Upper lobe of left lung (tissue), 6 donors: ENCODE measurements around the gene GAGE12J. TPM values are rescaled to one million over a fixed set of nuclear protein-coding genes. Genes with fewer than 3 reads are reported as not detected.

Experiments used
- ATAC-seq, 2 donors: fragments of 200-7000 bp; cut with Tn5 transposase; one replicate each; pipeline ENCODE4 v1.9.1; 2022; ENCODE audit warnings: mild to moderate bottlenecking in 2 of 2, moderate library complexity in 2 of 2; ENCODE audit not compliant: low FRiP score in 2 of 2
- DNase-seq, 2 donors: peaks; one replicate each; pipeline ENCODE4 v3.0.0-alpha.2; 2019 to 2020
- H3K27ac ChIP-seq, 4 donors: fragments of 200-600 bp; sonication (generic); one replicate each; pipeline ENCODE4 v1.5.1; 2016 to 2019
- H3K27me3 ChIP-seq, 4 donors: fragments of 200-600 bp; sonication (generic); one replicate each; pipeline ENCODE4 v1.5.1; 2017 to 2019
- H3K36me3 ChIP-seq, 4 donors: fragments of 200-600 bp; sonication (generic); one replicate each; pipeline ENCODE4 v1.5.1; 2016 to 2019
- H3K4me1 ChIP-seq, 4 donors: fragments of 200-600 bp; sonication (generic); one replicate each; pipeline ENCODE4 v1.5.1; 2018 to 2019
- H3K4me3 ChIP-seq, 4 donors: fragments of 200-600 bp; sonication (generic); one replicate each; pipeline ENCODE4 v1.5.1; 2017 to 2019; ENCODE audit warnings: mild to moderate bottlenecking in 2 of 4, moderate library complexity in 1 of 4
- H3K9me3 ChIP-seq, 4 donors: fragments of 200-600 bp; sonication (generic); one replicate each; pipeline ENCODE4 v1.5.1; 2018 to 2019
- EP300 ChIP-seq, 4 donors: sonication (generic); formaldehyde crosslinking; IDR thresholded peaks; one replicate each; pipeline ENCODE4 v1.5.1; 2017; ENCODE audit warnings: antibody characterized with exemption in 4 of 4, control low read depth in 2 of 4
- POLR2A ChIP-seq, 4 donors: fragments of 450-650 bp; IDR thresholded peaks; one replicate each; pipeline ENCODE4 v1.5.1; 2016 to 2017; ENCODE audit warnings: antibody characterized with exemption in 4 of 4, mild to moderate bottlenecking in 2 of 4
- POLR2AphosphoS5 ChIP-seq, 2 donors: sonication (generic); formaldehyde crosslinking; IDR thresholded peaks; one replicate each; pipeline ENCODE4 v1.5.1; 2017; ENCODE audit warnings: antibody characterized with exemption in 2 of 2
- WGBS, 2 donors: methylation state at CpG; one replicate each; pipeline ENCODE4 v1.1.5; 2017 to 2018; 5-methylcytosine and 5-hydroxymethylcytosine counted together
- total RNA-seq, 6 donors: library from RNA; depleted of rRNA in 4 of 6; stranded (reverse); fragments of >200 nt in 4 of 6; gene quantifications; one replicate each; pipeline versions ENCODE4 v1.1.0 to v1.2.1, GENCODE V29; 2016 to 2021
- TF ChIP-seq, protein P1 (sequence below), 6 experiments: fragments of 450-650 bp in 4 of 6; fragments of 200-600 bp in 2 of 6; sonication (generic) in 2 of 6; IDR thresholded peaks; one replicate each; pipeline ENCODE4 v1.5.1; 2016 to 2019; ENCODE audit warnings: antibody characterized with exemption in 6 of 6
- donor health status: DM: no; HTN: no; CAD: no; lungs with moderate emphysema.
- donor health status: DM: no; HTN: yes; CAD: no; lungs with severe emphysema.

GAGE12J gene
- total RNA-seq, 6 donors from 2014 or later = 0.72 TPM; not detected in 5

DNA sequence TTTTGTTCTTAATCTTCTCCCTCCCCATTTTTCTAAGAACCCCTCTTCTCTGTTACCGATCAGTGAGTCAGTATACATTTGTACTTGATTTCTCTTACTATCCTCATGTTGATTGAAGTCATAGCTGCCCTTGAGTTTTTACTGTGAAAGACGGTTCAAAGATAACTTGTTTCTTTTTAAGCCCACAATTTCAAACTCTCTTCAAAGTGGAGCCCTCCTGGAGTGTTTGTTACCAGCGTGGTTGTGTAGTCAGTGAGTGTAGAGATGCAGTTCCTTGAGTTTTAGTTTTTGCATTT lies 44.4 kb upstream of the GAGE12J start:
- Histone ChIP-seq H3K4me3 (no peak overlapping the region), H3K4me1 (peaks cover 0 to 7% (median under 1%) of the 10 kb centered on the region in 4 donors), H3K36me3 (no peaks in the 10 kb centered on the region), H3K9me3 (no peaks in the 10 kb centered on the region), H3K27ac (no peak overlapping the region), H3K27me3 (no peaks in the 10 kb centered on the region)
- TF ChIP-seq POLR2AphosphoS5 (IDR thresholded peaks at IDR 0.05) = no peak
- no peak for TF ChIP-seq EP300 (IDR thresholded peaks at IDR 0.05)
- DNase-seq = no peak
- ATAC-seq = no peak
- 54 to 57% methylated on average over 3 of the region's 3 CpGs for WGBS, 2 donors

DNA sequence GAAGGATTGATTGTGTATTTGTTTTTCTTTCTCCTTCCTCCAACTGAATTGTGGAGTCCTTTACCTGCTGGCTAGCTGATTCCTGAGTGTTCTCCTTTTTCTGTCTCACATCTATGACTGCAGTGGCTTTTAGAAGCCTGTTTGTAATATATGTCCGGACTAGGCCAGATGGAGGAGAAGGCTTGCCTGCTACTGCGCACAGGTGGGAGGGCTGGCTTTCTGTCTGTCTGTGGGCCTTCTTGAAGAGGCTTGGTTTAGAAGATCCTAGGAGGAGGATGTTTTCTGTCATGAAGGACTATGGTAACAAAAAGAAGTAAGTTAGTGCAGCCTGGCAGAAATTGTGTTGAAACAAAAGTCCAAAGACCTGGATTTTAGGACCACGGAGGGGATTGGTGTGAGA lies 43.8 kb upstream of the GAGE12J start:
- H3K4me1 ChIP-seq = peaks cover 0 to under 1% (median 0%) of the 10 kb centered on the region in 4 donors
- TF ChIP-seq, protein P1, sequence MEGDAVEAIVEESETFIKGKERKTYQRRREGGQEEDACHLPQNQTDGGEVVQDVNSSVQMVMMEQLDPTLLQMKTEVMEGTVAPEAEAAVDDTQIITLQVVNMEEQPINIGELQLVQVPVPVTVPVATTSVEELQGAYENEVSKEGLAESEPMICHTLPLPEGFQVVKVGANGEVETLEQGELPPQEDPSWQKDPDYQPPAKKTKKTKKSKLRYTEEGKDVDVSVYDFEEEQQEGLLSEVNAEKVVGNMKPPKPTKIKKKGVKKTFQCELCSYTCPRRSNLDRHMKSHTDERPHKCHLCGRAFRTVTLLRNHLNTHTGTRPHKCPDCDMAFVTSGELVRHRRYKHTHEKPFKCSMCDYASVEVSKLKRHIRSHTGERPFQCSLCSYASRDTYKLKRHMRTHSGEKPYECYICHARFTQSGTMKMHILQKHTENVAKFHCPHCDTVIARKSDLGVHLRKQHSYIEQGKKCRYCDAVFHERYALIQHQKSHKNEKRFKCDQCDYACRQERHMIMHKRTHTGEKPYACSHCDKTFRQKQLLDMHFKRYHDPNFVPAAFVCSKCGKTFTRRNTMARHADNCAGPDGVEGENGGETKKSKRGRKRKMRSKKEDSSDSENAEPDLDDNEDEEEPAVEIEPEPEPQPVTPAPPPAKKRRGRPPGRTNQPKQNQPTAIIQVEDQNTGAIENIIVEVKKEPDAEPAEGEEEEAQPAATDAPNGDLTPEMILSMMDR (IDR thresholded peaks at IDR 0.05) = no peak
- no peak for TF ChIP-seq POLR2A (IDR thresholded peaks at IDR 0.05)
- no peak overlapping the region for H3K4me3 ChIP-seq
- 88 to 90% methylated on average over 3 of the region's 3 CpGs for WGBS, 2 donors
- H3K36me3 ChIP-seq = no peaks in the 10 kb centered on the region
- DNase-seq = no peak
- no peak for ATAC-seq
- no peaks in the 10 kb centered on the region for H3K9me3 ChIP-seq
- no peaks in the 10 kb centered on the region for H3K27me3 ChIP-seq
- no peak overlapping the region for H3K27ac ChIP-seq

DNA sequence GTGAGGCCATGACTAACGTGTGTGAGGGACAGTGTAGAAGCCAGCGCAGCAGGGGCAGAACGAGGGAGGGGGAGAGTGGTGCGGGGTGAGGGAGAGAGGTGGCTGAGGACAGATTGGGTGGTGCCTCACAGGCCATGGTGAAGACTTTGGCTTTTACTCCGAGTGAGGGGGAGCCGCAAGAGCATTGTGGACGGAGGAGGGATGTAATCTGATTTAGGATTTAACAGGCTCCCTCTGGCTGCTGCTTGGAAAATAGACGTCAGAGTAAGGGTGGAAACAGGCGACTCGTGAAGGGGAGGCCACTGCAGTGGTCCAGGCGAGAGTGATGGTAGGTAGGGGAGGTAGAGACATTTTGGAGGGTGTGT lies 39.2 kb upstream of the GAGE12J start:
- Histone ChIP-seq H3K4me1 (no peaks in the 10 kb centered on the region), H3K27ac (no peak overlapping the region), H3K9me3 (no peaks in the 10 kb centered on the region), H3K27me3 (peaks cover 0 to 3% (median 0%) of the 10 kb centered on the region in 4 donors), H3K4me3 (no peak overlapping the region), H3K36me3 (no peaks in the 10 kb centered on the region)
- WGBS, 2 donors = 52 to 56% methylated on average over 9 to 11 of the region's 11 CpGs
- ATAC-seq = peak in 1 of 2 donors; percentile 36
- DNase-seq = no peak
- TF ChIP-seq EP300 (IDR thresholded peaks at IDR 0.05) (no peak), POLR2AphosphoS5 (IDR thresholded peaks at IDR 0.05) (no peak), POLR2A (IDR thresholded peaks at IDR 0.05) (no peak)
- TF ChIP-seq, protein P1 (IDR thresholded peaks at IDR 0.05) = no peak

DNA sequence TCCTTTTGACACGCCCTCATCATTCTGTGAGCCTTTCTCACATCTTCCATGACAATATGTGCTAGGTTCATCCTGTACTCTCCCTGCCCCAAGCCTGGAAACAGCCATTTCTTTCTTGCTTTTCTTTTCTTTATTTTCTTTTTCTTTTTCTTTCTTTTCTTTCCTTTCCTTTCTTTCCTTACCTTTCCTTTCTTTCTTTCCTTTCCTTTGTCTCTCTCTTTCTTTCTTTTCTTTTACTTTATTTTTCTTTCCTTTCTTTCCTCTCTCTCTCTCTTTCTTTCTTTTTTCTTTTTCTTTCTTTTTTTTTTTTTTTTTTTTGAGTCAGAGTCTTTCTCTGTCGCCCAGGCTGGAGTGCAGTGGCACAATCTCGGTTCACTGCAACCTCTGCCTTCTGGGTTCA lies 37.6 kb upstream of the GAGE12J start:
- 85 to 86% methylated on average over 3 of the region's 3 CpGs for WGBS, 2 donors
- ATAC-seq = no peak
- Histone ChIP-seq H3K4me3 (no peak overlapping the region), H3K27ac (no peak overlapping the region), H3K36me3 (no peaks in the 10 kb centered on the region), H3K27me3 (peaks cover 0 to 3% (median 0%) of the 10 kb centered on the region in 4 donors), H3K9me3 (no peaks in the 10 kb centered on the region), H3K4me1 (no peaks in the 10 kb centered on the region)
- TF ChIP-seq EP300 (IDR thresholded peaks at IDR 0.05) = no peak
- DNase-seq = no peak

DNA sequence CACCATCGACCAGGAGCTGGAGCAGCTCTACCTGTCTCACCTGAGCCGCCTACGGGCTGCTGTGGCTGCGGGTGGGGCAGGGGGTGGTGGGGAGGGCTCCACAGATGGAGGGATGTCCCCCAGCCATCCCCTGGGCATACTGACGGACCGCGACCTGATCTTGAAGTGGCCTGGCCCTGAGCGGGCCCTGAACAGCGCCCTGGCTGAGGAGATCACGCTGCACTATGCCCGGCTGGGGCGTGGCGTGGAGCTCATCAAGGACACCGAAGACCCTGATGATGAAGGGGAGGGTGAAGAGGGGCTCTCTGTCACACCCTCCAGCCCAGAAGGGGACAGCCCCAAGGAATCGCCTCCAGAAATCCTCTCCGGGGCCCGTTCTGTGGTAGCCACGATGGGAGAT lies 35.7 kb upstream of the GAGE12J start:
- 84 to 100% methylated on average over 1 to 11 of the region's 18 CpGs for WGBS, 2 donors
- DNase-seq = no peak
- Histone ChIP-seq H3K9me3 (no peaks in the 10 kb centered on the region), H3K27me3 (peaks cover 0 to 3% (median 0%) of the 10 kb centered on the region in 4 donors), H3K4me3 (no peak overlapping the region), H3K36me3 (no peaks in the 10 kb centered on the region), H3K4me1 (no peaks in the 10 kb centered on the region), H3K27ac (no peak overlapping the region)
- no peak for ATAC-seq
- TF ChIP-seq POLR2A (IDR thresholded peaks at IDR 0.05) (no peak), POLR2AphosphoS5 (IDR thresholded peaks at IDR 0.05) (no peak)

DNA sequence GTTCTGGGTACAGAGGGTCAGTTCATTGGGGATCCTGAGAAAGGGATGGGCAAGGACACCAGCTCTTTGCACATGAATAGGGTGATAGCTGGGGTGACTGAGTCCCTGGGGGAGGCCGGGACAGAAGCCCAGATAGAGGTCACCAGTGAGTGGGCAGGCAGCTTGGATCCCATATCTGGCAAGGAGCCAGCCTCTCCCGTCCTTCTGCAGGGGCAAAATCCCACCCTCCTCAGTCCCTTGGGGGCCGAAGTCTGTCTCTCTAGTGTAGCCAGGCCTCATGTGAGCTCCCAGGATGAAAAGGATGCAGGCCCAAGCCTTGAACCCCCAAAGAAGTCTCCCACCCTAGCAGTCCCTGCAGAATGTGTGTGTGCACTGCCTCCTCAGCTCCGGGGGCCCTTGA lies 35.3 kb upstream of the GAGE12J start:
- H3K36me3 ChIP-seq = no peaks in the 10 kb centered on the region
- no peak for DNase-seq
- ATAC-seq = no peak
- H3K27me3 ChIP-seq = peaks cover 0 to 3% (median 0%) of the 10 kb centered on the region in 4 donors
- TF ChIP-seq, protein P1 (IDR thresholded peaks at IDR 0.05) = no peak
- no peak for TF ChIP-seq EP300 (IDR thresholded peaks at IDR 0.05)
- TF ChIP-seq POLR2A (IDR thresholded peaks at IDR 0.05) = no peak
- no peak for TF ChIP-seq POLR2AphosphoS5 (IDR thresholded peaks at IDR 0.05)
- 78% methylated on average over 4 of the region's 4 CpGs; no CpG with 5 or more reads in 1 of the 2 donors for WGBS, 2 donors
- H3K4me1 ChIP-seq = no peaks in the 10 kb centered on the region
- H3K9me3 ChIP-seq = no peaks in the 10 kb centered on the region
- no peak overlapping the region for H3K4me3 ChIP-seq
- H3K27ac ChIP-seq = no peak overlapping the region
